ENCODE results near the gene TEAD3. TPM values are rescaled to one million over a fixed set of nuclear protein-coding genes. Genes with fewer than 3 reads are reported as not detected.
"Not testable (repeated sequence)": the region's sequence is repeated elsewhere in the genome, so short reads cannot be mapped to it uniquely, and the experiment has no call there.

The TEAD3 gene
- total RNA-seq, 1 donor, result 23.7 TPM

- no peak for DNase-seq (ENCODE audit: low read depth)
- TF ChIP-seq CTCF (IDR thresholded peaks at IDR 0.05; ENCODE audit: insufficient read depth, low read depth, low read length), result no peak
Measured at GRCh38 chr6:35521235-35521634, 24.4 kb upstream of the TEAD3 start.

GRCh38 chr6:35519313-35520015 is 22.6 kb upstream of the TEAD3 start:
- DNase-seq (ENCODE audit: low read depth), result no peak
- no peak overlapping the region for H3K4me3 ChIP-seq (ENCODE audit: low read depth, low read length)
- no peak for TF ChIP-seq CTCF (IDR thresholded peaks at IDR 0.05; ENCODE audit: insufficient read depth, low read depth, low read length)

More at GRCh38 chr6:35521235-35521634, 24.4 kb upstream of the TEAD3 start:
- H3K4me3 ChIP-seq (ENCODE audit: low read depth, low read length), result no peak overlapping the region

- no peak for DNase-seq (ENCODE audit: low read depth)
- no peak overlapping the region for H3K4me3 ChIP-seq (ENCODE audit: low read depth, low read length)
- TF ChIP-seq CTCF (IDR thresholded peaks at IDR 0.05; ENCODE audit: insufficient read depth, low read depth, low read length), result no peak
Measured at GRCh38 chr6:35518566-35519312, 21.9 kb upstream of the TEAD3 start.

- not testable (repeated sequence) for H3K4me3 ChIP-seq (ENCODE audit: low read depth, low read length)
Measured at GRCh38 chr6:35517978-35518377, 21.1 kb upstream of the TEAD3 start.

GRCh38 chr6:35516712-35517111 is 19.8 kb upstream of the TEAD3 start:
- no peak for TF ChIP-seq CTCF (IDR thresholded peaks at IDR 0.05; ENCODE audit: insufficient read depth, low read depth, low read length)
- no peak for DNase-seq (ENCODE audit: low read depth)
- H3K4me3 ChIP-seq (ENCODE audit: low read depth, low read length), result no peak overlapping the region

More at GRCh38 chr6:35517978-35518377, 21.1 kb upstream of the TEAD3 start:
- DNase-seq (ENCODE audit: low read depth), result not testable (repeated sequence)

GRCh38 chr6:35515939-35516338 is 19.1 kb upstream of the TEAD3 start:
- DNase-seq (ENCODE audit: low read depth); H3K4me3 ChIP-seq (ENCODE audit: low read depth, low read length): not testable (repeated sequence)

- no peak for DNase-seq (ENCODE audit: low read depth)
- no peak for TF ChIP-seq CTCF (IDR thresholded peaks at IDR 0.05; ENCODE audit: insufficient read depth, low read depth, low read length)
- H3K4me3 ChIP-seq (ENCODE audit: low read depth, low read length), result no peak overlapping the region
Measured at GRCh38 chr6:35514587-35514986, 17.7 kb upstream of the TEAD3 start.
